ENCODE measurements around the gene CCM2L. TPM values are rescaled to one million over a fixed set of nuclear protein-coding genes. Genes with fewer than 3 reads are reported as not detected.

The CCM2L gene
- total RNA-seq, 2 donors from 2014 or later, result 4.6 to 5.7 TPM

DNA sequence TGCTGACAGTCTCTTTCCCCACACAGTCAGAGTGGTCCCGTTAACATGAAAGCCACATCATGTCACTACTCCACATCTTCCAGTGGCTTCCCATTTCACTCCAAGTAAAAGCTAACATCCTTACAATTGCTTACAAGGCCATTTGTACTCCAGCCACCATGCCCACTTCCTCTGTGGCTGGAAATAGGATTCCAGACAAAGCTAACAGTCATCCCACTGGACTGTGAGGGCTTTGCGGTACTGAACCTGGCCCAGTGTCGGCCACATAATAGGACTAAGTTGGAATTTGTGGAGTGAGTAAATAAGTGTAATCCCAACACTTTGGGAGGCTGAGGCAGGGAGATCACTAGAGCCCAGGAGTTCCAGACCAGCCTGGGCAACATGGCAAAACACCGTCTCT, 10.9 kb downstream of the CCM2L start:
- intact Hi-C loops (cut with DNase I), result no loop called here
- no peaks in the 10 kb centered on the region for H3K4me1 ChIP-seq (replicated peaks)
- H3K27ac ChIP-seq, result no peak overlapping the region
- H3K9me3 ChIP-seq, result no peaks in the 10 kb centered on the region
- no peaks in the 10 kb centered on the region for H3K36me3 ChIP-seq
- TF ChIP-seq, protein P1, sequence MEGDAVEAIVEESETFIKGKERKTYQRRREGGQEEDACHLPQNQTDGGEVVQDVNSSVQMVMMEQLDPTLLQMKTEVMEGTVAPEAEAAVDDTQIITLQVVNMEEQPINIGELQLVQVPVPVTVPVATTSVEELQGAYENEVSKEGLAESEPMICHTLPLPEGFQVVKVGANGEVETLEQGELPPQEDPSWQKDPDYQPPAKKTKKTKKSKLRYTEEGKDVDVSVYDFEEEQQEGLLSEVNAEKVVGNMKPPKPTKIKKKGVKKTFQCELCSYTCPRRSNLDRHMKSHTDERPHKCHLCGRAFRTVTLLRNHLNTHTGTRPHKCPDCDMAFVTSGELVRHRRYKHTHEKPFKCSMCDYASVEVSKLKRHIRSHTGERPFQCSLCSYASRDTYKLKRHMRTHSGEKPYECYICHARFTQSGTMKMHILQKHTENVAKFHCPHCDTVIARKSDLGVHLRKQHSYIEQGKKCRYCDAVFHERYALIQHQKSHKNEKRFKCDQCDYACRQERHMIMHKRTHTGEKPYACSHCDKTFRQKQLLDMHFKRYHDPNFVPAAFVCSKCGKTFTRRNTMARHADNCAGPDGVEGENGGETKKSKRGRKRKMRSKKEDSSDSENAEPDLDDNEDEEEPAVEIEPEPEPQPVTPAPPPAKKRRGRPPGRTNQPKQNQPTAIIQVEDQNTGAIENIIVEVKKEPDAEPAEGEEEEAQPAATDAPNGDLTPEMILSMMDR (IDR thresholded peaks at IDR 0.05), result no peak
- TF ChIP-seq POLR2A (IDR thresholded peaks at IDR 0.05) (no peak), POLR2AphosphoS5 (IDR thresholded peaks at IDR 0.05) (no peak)
- H3K27me3 ChIP-seq (replicated peaks; ENCODE audit: insufficient read depth), result no peaks in the 10 kb centered on the region
- H3K4me3 ChIP-seq, result no peak overlapping the region
- DNase-seq (ENCODE audit: low spot score), result no peak
- 86% methylated on average over 4 of the region's 4 CpGs for WGBS

DNA sequence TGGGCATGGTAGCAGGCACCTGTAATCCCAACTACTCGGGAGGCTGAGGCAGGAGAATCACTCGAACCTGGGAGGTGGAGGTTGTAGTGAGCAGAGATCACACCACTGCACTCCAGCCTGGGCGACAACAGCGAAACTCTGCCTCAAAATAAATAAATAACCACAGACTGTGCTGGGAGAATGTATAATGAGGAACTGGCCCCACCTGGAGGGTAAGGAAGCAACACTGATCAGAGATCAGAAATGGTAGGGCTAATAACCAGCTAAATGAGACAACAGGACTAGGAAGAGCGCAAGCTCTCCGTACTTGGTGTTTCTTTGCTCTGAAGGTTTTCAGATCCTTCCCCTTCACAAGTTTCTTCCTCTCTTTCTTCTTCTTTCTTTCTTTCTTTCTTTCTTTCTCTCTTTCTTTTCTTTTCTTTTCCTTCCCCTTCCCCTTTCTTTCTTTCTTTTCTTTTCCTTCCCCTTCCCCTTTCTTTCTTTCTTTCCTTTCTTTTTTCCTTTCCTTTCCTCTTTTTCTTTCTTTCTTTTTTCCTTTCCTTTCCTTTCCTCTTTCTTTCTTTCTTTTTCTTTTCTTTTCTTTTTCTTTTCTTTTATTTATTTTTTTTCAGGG, 14.6 kb downstream of the CCM2L start:
- no peaks in the 10 kb centered on the region for H3K9me3 ChIP-seq
- 84% methylated on average over 6 of the region's 6 CpGs for WGBS
- TF ChIP-seq POLR2AphosphoS5 (IDR thresholded peaks at IDR 0.05) (no peak), POLR2A (IDR thresholded peaks at IDR 0.05) (no peak)
- TF ChIP-seq, protein P1 (IDR thresholded peaks at IDR 0.05), result no peak
- no peak overlapping the region for H3K4me3 ChIP-seq
- intact Hi-C loops (cut with DNase I), result no loop called here
- H3K4me1 ChIP-seq (replicated peaks), result no peaks in the 10 kb centered on the region
- H3K27ac ChIP-seq, result no peak overlapping the region
- no peaks in the 10 kb centered on the region for H3K27me3 ChIP-seq (replicated peaks; ENCODE audit: insufficient read depth)
- DNase-seq (ENCODE audit: low spot score), result no peak
- H3K36me3 ChIP-seq, result no peaks in the 10 kb centered on the region

DNA sequence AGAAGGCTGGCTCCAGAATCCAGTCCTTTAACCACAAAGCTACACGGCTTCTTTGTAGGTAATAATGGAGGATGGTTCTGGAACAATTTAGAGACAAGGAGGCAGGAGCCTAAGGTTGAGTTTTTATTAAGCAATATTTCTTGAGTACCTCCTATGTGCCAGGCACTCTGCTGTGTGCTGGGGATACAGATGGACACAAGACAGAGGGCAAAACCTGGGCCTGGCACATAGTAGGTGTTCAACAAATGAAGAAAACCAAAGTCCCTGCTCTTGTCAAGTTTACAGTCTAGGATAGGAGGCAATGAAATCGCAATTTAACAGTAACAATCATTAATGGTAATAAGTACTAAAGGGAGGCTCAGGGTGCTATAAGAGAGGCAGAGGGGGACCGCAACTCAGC, 17.4 kb downstream of the CCM2L start:
- 88% methylated on average over 3 of the region's 3 CpGs for WGBS

DNA sequence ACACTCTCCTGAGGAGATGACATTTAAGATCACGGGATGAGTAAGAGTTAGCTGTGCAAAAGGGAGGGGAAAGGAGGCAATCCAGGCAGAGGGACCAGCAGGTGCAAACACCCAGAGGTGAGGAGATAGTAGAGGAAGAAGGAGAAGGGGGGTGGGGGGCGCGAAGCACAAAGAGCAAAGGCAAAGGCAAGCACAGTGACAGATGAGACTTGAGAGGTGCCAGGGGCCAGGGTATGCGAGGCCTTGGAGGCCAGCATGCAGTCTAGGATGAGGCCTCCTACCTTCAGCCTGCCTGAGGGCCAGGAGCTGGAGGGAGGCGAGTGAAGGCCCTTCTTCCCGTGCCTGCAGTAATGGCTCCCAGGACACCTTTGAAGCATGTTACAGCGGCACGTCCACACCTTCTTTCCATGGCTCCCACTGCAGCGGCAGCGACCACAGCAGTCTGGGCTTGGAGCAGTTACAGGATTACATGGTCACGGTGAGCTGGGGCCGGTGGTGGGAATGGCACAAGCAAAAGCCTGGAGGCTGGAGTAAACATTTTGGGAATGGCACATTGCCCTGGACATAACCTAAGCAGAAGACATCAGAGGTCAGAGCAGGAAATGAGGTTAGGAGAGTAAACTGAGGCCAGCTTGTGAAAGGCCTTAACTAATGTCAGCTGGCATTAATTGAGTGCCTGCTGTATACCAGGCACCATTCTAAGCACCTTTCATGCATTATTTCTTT, 18.6 kb downstream of the CCM2L start:
- no peak overlapping the region for H3K4me3 ChIP-seq
- no peak overlapping the region for H3K27ac ChIP-seq
- H3K27me3 ChIP-seq (replicated peaks; ENCODE audit: insufficient read depth), result no peaks in the 10 kb centered on the region
- no peaks in the 10 kb centered on the region for H3K36me3 ChIP-seq
- H3K4me1 ChIP-seq (replicated peaks), result peaks cover 5% of the 10 kb centered on the region
- H3K9me3 ChIP-seq, result no peaks in the 10 kb centered on the region
- TF ChIP-seq, protein P1 (IDR thresholded peaks at IDR 0.05), result no peak
- intact Hi-C loops (cut with DNase I), result no loop called here
- DNase-seq (ENCODE audit: low spot score), result no peak
- WGBS, result 44% methylated on average over 12 of the region's 12 CpGs

More for the DNA sequence above, 17.4 kb downstream of the CCM2L start:
- H3K27ac ChIP-seq, result no peak overlapping the region
- no peaks in the 10 kb centered on the region for H3K9me3 ChIP-seq
- H3K27me3 ChIP-seq (replicated peaks; ENCODE audit: insufficient read depth), result no peaks in the 10 kb centered on the region
- DNase-seq (ENCODE audit: low spot score), result no peak
- no peak for TF ChIP-seq POLR2AphosphoS5 (IDR thresholded peaks at IDR 0.05)
- TF ChIP-seq, protein P1 (IDR thresholded peaks at IDR 0.05), result no peak
- TF ChIP-seq POLR2A (IDR thresholded peaks at IDR 0.05), result no peak
- peaks cover 5% of the 10 kb centered on the region for H3K4me1 ChIP-seq (replicated peaks)
- no peak overlapping the region for H3K4me3 ChIP-seq
- no peaks in the 10 kb centered on the region for H3K36me3 ChIP-seq
- intact Hi-C loops (cut with DNase I), result no loop called here

DNA sequence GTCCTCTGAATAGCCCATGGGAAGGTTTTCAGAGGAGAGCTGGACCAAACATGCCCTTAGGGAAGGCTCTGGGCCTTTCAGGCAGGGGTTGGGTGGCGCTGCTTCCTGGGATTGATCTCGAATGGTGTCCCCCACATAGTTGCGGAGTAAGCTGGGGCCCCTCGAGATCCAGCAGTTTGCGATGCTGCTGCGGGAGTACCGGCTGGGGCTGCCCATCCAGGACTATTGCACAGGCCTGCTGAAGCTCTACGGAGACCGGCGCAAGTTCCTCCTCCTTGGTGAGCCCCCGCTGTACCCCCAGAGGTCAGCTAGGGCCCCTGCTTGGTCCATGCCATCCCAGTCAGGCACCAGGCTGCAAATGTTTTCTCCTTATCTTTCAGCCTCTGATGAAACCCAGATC, 19.3 kb downstream of the CCM2L start:
- no peak overlapping the region for H3K27ac ChIP-seq
- no peak for DNase-seq (ENCODE audit: low spot score)
- H3K27me3 ChIP-seq (replicated peaks; ENCODE audit: insufficient read depth), result no peaks in the 10 kb centered on the region
- no peaks in the 10 kb centered on the region for H3K9me3 ChIP-seq
- H3K4me1 ChIP-seq (replicated peaks), result peaks cover 5% of the 10 kb centered on the region
- WGBS, result 78% methylated on average over 11 of the region's 11 CpGs
- no peaks in the 10 kb centered on the region for H3K36me3 ChIP-seq
- TF ChIP-seq, protein P1 (IDR thresholded peaks at IDR 0.05), result no peak
- no peak for TF ChIP-seq POLR2A (IDR thresholded peaks at IDR 0.05)
- no peak for TF ChIP-seq POLR2AphosphoS5 (IDR thresholded peaks at IDR 0.05)
- no peak overlapping the region for H3K4me3 ChIP-seq
- intact Hi-C loops (cut with DNase I), result no loop called here

Data from prostate gland (tissue), 2 donors.